Putamen (tissue), 1 donor: Measurements from ENCODE around the gene TULP3.

Experiments used
- DNase-seq: peaks from one replicate; pipeline ENCODE4 v3.0.0-alpha.2; 2016; ENCODE audit warnings: low spot score

The TULP3 gene

GRCh38 chr12:2970744-2971143, 80.1 kb downstream of the TULP3 start:
- no peak for DNase-seq

GRCh38 chr12:2973566-2973965, 82.9 kb downstream of the TULP3 start:
- no peak for DNase-seq

GRCh38 chr12:2974560-2974971, 83.9 kb downstream of the TULP3 start:
- DNase-seq = no peak

GRCh38 chr12:2976581-2976996, 85.9 kb downstream of the TULP3 start:
- DNase-seq = no peak

- no peak for DNase-seq
These were observed 87.1 kb downstream of the TULP3 start for GRCh38 chr12:2977776-2978175.

GRCh38 chr12:2979806-2980205, 89.1 kb downstream of the TULP3 start:
- DNase-seq = no peak

- DNase-seq = no peak
These were observed 89.9 kb downstream of the TULP3 start for GRCh38 chr12:2980630-2981029.

GRCh38 chr12:2982361-2982760, 91.7 kb downstream of the TULP3 start:
- no peak for DNase-seq

GRCh38 chr12:2984249-2984648, 93.6 kb downstream of the TULP3 start:
- no peak for DNase-seq

- no peak for DNase-seq
These were observed 94.0 kb downstream of the TULP3 start for GRCh38 chr12:2984698-2985097.

- no peak for DNase-seq
These were observed 96.2 kb downstream of the TULP3 start for GRCh38 chr12:2986876-2987275.

- DNase-seq = no peak
These were observed 97.8 kb downstream of the TULP3 start for GRCh38 chr12:2988494-2988893.
